ENCODE data around the gene BRAF. TPM values are rescaled to one million over a fixed set of nuclear protein-coding genes. Genes with fewer than 3 reads are reported as not detected.
"Not testable (repeated sequence)": the region's sequence is repeated elsewhere in the genome, so short reads cannot be mapped to it uniquely, and the experiment has no call there.

BRAF gene
- total RNA-seq, 6 experiments from 2014 or later: 9.0 to 17.7 (median 13.2) TPM

DNA sequence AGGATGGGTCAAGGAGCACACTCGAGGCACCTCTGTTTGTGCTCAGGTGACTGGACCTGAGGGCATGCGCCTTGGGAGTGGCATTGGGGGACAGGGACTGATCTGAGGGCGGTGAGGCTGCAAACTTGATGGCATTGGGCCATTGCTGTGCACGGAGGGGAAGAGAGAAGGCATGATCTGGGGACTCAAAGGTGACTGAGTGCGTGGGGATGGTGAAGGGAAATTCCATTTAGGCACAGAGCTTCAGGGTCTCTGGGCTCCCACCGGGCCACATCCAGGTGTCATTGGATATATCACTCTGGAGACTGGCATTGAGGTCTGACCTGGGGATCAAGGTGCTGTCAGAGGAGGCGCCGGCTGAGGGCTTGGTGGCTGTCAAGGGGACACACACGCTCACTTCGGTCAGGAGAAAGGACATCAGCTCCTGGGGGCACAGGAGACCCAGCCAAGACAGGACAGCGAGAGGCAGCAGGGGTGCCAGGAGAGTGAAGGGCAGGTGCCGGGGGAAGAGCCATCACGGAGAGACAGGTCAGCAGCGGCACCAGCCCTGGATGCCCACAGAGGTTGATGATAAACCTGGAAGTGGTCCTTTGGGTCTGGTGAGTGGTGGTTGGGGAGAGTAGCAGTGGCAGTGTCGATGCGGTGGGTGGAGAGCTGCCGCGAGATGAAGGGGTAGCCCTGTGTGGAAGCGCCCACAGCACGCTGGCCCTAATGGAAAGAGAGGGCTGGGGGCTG is 246.5 kb downstream of the BRAF start:
- WGBS (ENCODE audit: insufficient coverage, low coverage, low lambda C conversion rate, missing lambda C conversion rate): 90% methylated on average over 9 of the region's 20 CpGs
- DNase-seq (peak in 1 of 3 donors; percentile 36), ATAC-seq (no peak)
- TF ChIP-seq POLR2A (IDR thresholded peaks at IDR 0.05): no peak
- TF ChIP-seq CTCF (IDR thresholded peaks at IDR 0.05): no peak
- no peak overlapping the region for H3K27ac ChIP-seq
- no peaks in the 10 kb centered on the region for H3K27me3 ChIP-seq
- H3K4me1 ChIP-seq: peaks cover 0 to 10% (median 0%) of the 10 kb centered on the region in 4 donors
- H3K4me3 ChIP-seq: no peak overlapping the region
- intact Hi-C loops (cut with DNase I): no loop called here
- no peaks in the 10 kb centered on the region for H3K9me3 ChIP-seq
- no peaks in the 10 kb centered on the region for H3K36me3 ChIP-seq

GRCh38 chr7:140677496-140677895 is 247.2 kb downstream of the BRAF start:
- no peak for ATAC-seq
- peaks cover 0 to 10% (median 0%) of the 10 kb centered on the region in 4 donors for H3K4me1 ChIP-seq
- no peaks in the 10 kb centered on the region for H3K27me3 ChIP-seq
- no peak for TF ChIP-seq CTCF (IDR thresholded peaks at IDR 0.05)
- no peak for TF ChIP-seq POLR2A (IDR thresholded peaks at IDR 0.05)
- no peak for DNase-seq
- H3K27ac ChIP-seq: no peak overlapping the region
- no peaks in the 10 kb centered on the region for H3K36me3 ChIP-seq
- no peak overlapping the region for H3K4me3 ChIP-seq
- WGBS (ENCODE audit: insufficient coverage, low coverage, low lambda C conversion rate, missing lambda C conversion rate): 81% methylated on average over 3 of the region's 3 CpGs
- intact Hi-C loops (cut with DNase I): no loop called here
- no peaks in the 10 kb centered on the region for H3K9me3 ChIP-seq

- H3K27me3 ChIP-seq; H3K36me3 ChIP-seq; H3K9me3 ChIP-seq; H3K4me3 ChIP-seq; intact Hi-C loops (cut with DNase I); ATAC-seq; H3K4me1 ChIP-seq; H3K27ac ChIP-seq: not testable (repeated sequence)
- 97% methylated on average over 9 of the region's 11 CpGs for WGBS (ENCODE audit: insufficient coverage, low coverage, low lambda C conversion rate, missing lambda C conversion rate)
- peak in 1 of 3 donors; percentile 24 for DNase-seq
Measured at GRCh38 chr7:140676956-140677355, 247.8 kb downstream of the BRAF start.

DNA sequence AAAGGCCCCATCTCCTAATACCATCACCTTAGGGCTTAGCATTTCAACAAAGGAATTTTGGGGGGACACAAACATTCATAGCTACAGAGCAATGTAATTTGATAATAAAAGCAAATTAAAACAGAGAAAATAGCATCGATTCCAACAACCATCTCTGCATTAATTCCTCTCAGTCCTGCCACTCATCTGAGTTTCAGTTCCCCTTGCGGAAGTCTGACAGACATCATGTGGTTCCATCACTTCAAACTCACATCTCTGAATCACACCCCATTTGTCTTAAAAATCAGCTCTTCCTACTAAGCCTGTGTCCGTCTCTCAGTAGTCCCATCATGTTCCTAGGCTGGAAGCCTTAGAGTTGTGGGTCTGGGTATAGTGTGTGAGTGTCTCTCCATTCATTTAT is 248.4 kb downstream of the BRAF start:
- Histone ChIP-seq H3K4me1 (peaks cover 0 to 10% (median 0%) of the 10 kb centered on the region in 4 donors), H3K4me3 (no peak overlapping the region), H3K27me3 (no peaks in the 10 kb centered on the region), H3K36me3 (no peaks in the 10 kb centered on the region), H3K27ac (no peak overlapping the region), H3K9me3 (no peaks in the 10 kb centered on the region)
- WGBS (ENCODE audit: insufficient coverage, low coverage, low lambda C conversion rate, missing lambda C conversion rate): 67% methylated on average over 3 of the region's 3 CpGs
- peak in 1 of 3 donors; percentile 3 for DNase-seq
- intact Hi-C loops (cut with DNase I): no loop called here
- TF ChIP-seq POLR2A (IDR thresholded peaks at IDR 0.05): no peak
- no peak for TF ChIP-seq CTCF (IDR thresholded peaks at IDR 0.05)
- ATAC-seq: no peak

GRCh38 chr7:140675726-140676125 is 249.0 kb downstream of the BRAF start:
- intact Hi-C loops (cut with DNase I): no loop called here
- ATAC-seq (no peak), DNase-seq (no peak)
- WGBS (ENCODE audit: insufficient coverage, low coverage, low lambda C conversion rate, missing lambda C conversion rate): 94% methylated on average over 3 of the region's 4 CpGs
- no peak overlapping the region for H3K27ac ChIP-seq
- peaks cover 0 to 10% (median 0%) of the 10 kb centered on the region in 4 donors for H3K4me1 ChIP-seq
- H3K27me3 ChIP-seq: no peaks in the 10 kb centered on the region
- H3K4me3 ChIP-seq: no peak overlapping the region
- H3K36me3 ChIP-seq: no peaks in the 10 kb centered on the region
- TF ChIP-seq POLR2A (IDR thresholded peaks at IDR 0.05): no peak
- no peak for TF ChIP-seq CTCF (IDR thresholded peaks at IDR 0.05)
- H3K9me3 ChIP-seq: no peaks in the 10 kb centered on the region

Data from right lobe of liver (tissue), 6 donors.